Endothelial cell of umbilical vein (primary cell): ENCODE results near the gene RANBP17. TPM values are rescaled to one million over a fixed set of nuclear protein-coding genes. Genes with fewer than 3 reads are reported as not detected.

Experiments
- Bru-seq: library from RNA; stranded (reverse); fragments of 400-500 nt; gene quantifications from one replicate; lab custom pipeline; 2021; lab: Mats Ljungman, UMichigan
- BruChase-seq, 2 experiments: library from RNA; stranded (reverse); fragments of 400-500 nt; gene quantifications; one replicate each; lab custom pipeline; 2021; lab: Mats Ljungman, UMichigan
- BruUV-seq: library from RNA; stranded (reverse); fragments of 400-500 nt; replicated peaks from 2 replicates; lab custom pipeline; 2021; lab: Mats Ljungman, UMichigan
- CTCF ChIA-PET: fragments of 300-600, 350-600 bp; sonication (Branson Sonifier 250); formaldehyde crosslinking; loops from one replicate; lab custom pipeline; 2021; ENCODE audit warnings: antibody characterized with exemption, inconsistent platforms; lab: Charles Lee
- POLR2A ChIA-PET: fragments of 300-600, 350-600 bp; sonication (Branson Sonifier 250); formaldehyde crosslinking; loops from one replicate; lab custom pipeline; 2021; ENCODE audit warnings: antibody characterized with exemption, inconsistent platforms; lab: Charles Lee
- DNase-seq: peaks from one replicate; pipeline ENCODE4 v3.0.0-alpha.2; 2011; ENCODE audit warnings: low read depth, low spot score
- FAIRE-seq: peaks from 2 replicates; lab custom pipeline; 2011; peaks lifted over from hg19 to GRCh38; lab: Jason Lieb, UNC
- H2AFZ ChIP-seq: 2 replicates; pipeline ENCODE4 v1.6.0; 2012; ENCODE audit warnings: low read depth, low read length, control low read depth, inconsistent platforms
- H3K27ac ChIP-seq: 2 replicates; pipeline ENCODE4 v1.5.1; 2011; ENCODE audit warnings: low read depth, mild to moderate bottlenecking, control low read depth, low read length, moderate library complexity; ENCODE audit not compliant: insufficient read depth
- H3K27me3 ChIP-seq, 2 experiments: 2 replicates each; pipeline versions ENCODE4 v1.6.0 to v1.6.1; 2011; ENCODE audit warnings: low read length in 2 of 2, mixed read lengths in 1 of 2; ENCODE audit not compliant: control insufficient read depth in 2 of 2, insufficient read depth in 2 of 2
- H3K36me3 ChIP-seq, 2 experiments: 2 replicates in 1 of 2; 3 replicates in 1 of 2; pipeline ENCODE4 v1.5.1; 2011; ENCODE audit warnings: low read length in 2 of 2, mild to moderate bottlenecking in 1 of 2, moderate library complexity in 1 of 2; ENCODE audit not compliant: control insufficient read depth in 2 of 2, insufficient read depth in 2 of 2; ENCODE audit errors: extremely low read depth in 1 of 2
- H3K4me1 ChIP-seq: 3 replicates; pipeline ENCODE4 v1.5.1; 2011; ENCODE audit warnings: mild to moderate bottlenecking, low read length; ENCODE audit not compliant: control insufficient read depth, insufficient read depth; ENCODE audit errors: extremely low read depth
- H3K4me2 ChIP-seq: 2 replicates; pipeline ENCODE4 v1.6.1; 2011; ENCODE audit warnings: low read length, control low read depth, mixed read lengths; ENCODE audit not compliant: insufficient read depth
- H3K4me3 ChIP-seq, 3 experiments: fragments of 200-600 bp in 1 of 3; sonication (generic), shearing (Covaris generic) in 1 of 3; replicated peaks in 1 of 3; 2 replicates each; pipeline ENCODE4 v1.5.1; 2011 to 2016; ENCODE audit warnings: control low read depth in 3 of 3, low read length in 3 of 3, mild to moderate bottlenecking in 2 of 3, inconsistent platforms in 1 of 3, low read depth in 1 of 3, moderate library complexity in 1 of 3; ENCODE audit not compliant: insufficient read depth in 1 of 3
- H3K79me2 ChIP-seq: 2 replicates; pipeline ENCODE4 v1.6.0; 2012; ENCODE audit warnings: low read length, inconsistent platforms; ENCODE audit not compliant: control insufficient read depth, insufficient read depth
- H3K9ac ChIP-seq: replicated peaks from 2 replicates; pipeline ENCODE3; 2011; ENCODE audit warnings: low read length, control low read depth; ENCODE audit not compliant: insufficient read depth; ENCODE audit errors: extremely low read depth
- H3K9me1 ChIP-seq: replicated peaks from 3 replicates; pipeline ENCODE4 v1.6.0; 2011; ENCODE audit warnings: mild to moderate bottlenecking, low read length; ENCODE audit not compliant: control insufficient read depth, insufficient read depth; ENCODE audit errors: extremely low read depth
- H3K9me3 ChIP-seq: replicated peaks from 2 replicates; pipeline ENCODE4 v1.5.1; 2012; ENCODE audit warnings: low read length, inconsistent platforms; ENCODE audit not compliant: control insufficient read depth, insufficient read depth
- H4K20me1 ChIP-seq: replicated peaks from 2 replicates; pipeline ENCODE3; 2011; ENCODE audit warnings: mild to moderate bottlenecking, low read length; ENCODE audit not compliant: control insufficient read depth, insufficient read depth; ENCODE audit errors: extremely low read depth
- CTCF ChIP-seq, 2 donors: IDR thresholded peaks; 1 replicate in 1 of 2; 2 replicates in 1 of 2; pipeline ENCODE4 v1.5.1; 2011; ENCODE audit warnings: low read length in 2 of 2, mild to moderate bottlenecking in 2 of 2, moderate library complexity in 2 of 2, control low read depth in 1 of 2, inconsistent platforms in 1 of 2, low read depth in 1 of 2; ENCODE audit not compliant: insufficient read depth in 1 of 2; ENCODE audit errors: extremely low read depth in 1 of 2
- EZH2 ChIP-seq: IDR thresholded peaks from 2 replicates; pipeline ENCODE4 v1.6.1; 2012; ENCODE audit warnings: borderline replicate concordance, low read depth, mild to moderate bottlenecking, moderate library complexity, low read length, inconsistent platforms; ENCODE audit not compliant: severe bottlenecking
- FOS ChIP-seq: IDR thresholded peaks from 2 replicates; pipeline ENCODE4 v1.6.1; 2011; ENCODE audit warnings: mild to moderate bottlenecking, low read length, moderate library complexity, borderline replicate concordance; ENCODE audit not compliant: insufficient read depth
- GATA2 ChIP-seq: IDR thresholded peaks from 2 replicates; pipeline ENCODE4 v1.7.0; 2011; ENCODE audit warnings: low read depth, mild to moderate bottlenecking, moderate library complexity, mixed read lengths, low read length; ENCODE audit not compliant: insufficient read length, insufficient read depth
- JUN ChIP-seq: IDR thresholded peaks from 2 replicates; pipeline ENCODE4 v1.6.1; 2011; ENCODE audit warnings: borderline replicate concordance, low read depth; ENCODE audit not compliant: insufficient read length, insufficient read depth
- MAX ChIP-seq: IDR thresholded peaks from 2 replicates; pipeline ENCODE4 v1.6.1; 2011; ENCODE audit not compliant: insufficient read depth, insufficient read length
- MYC ChIP-seq: IDR thresholded peaks from one replicate; pipeline ENCODE4 v1.6.1; 2011; ENCODE audit warnings: mild to moderate bottlenecking, low read depth, low read length
- POLR2A ChIP-seq: IDR thresholded peaks from 2 replicates; pipeline ENCODE4 v1.6.1; 2012; ENCODE audit warnings: low read depth, mild to moderate bottlenecking, control low read depth, low read length
- POLR2AphosphoS5 ChIP-seq: IDR thresholded peaks from 2 replicates; pipeline ENCODE4 v1.6.1; 2012; ENCODE audit warnings: low read depth, mild to moderate bottlenecking, control low read depth, low read length, moderate library complexity; ENCODE audit not compliant: insufficient read depth
- dilution Hi-C: fragments of 300-500 bp; cut with MboI; formaldehyde crosslinking; loops from one replicate; pipeline ENCODE4 v1.15.0; 2019; ENCODE audit warnings: low sequenced_read_pairs; ENCODE audit not compliant: extremely low pct_ligation_motif_present
- intact Hi-C: fragments of 100-400 bp; cut with micrococcal nuclease; formaldehyde crosslinking; loops from one replicate; pipeline ENCODE4 v1.10.0; 2022
- long read RNA-seq: library from polyadenylated mRNA; stranded (forward); transcript quantifications from one replicate; pipeline ENCODE4 v2.0.0, GENCODE V29; 2021
- polyA minus RNA-seq, 3 experiments: library from RNA; depleted of rRNA, polyadenylated mRNA; stranded (reverse); fragments of >200 nt; gene quantifications; 1 replicate in 1 of 3; 2 replicates in 2 of 3; pipeline ENCODE4 v1.2.3, GENCODE V29; 2011
- polyA plus RNA-seq, 4 experiments: library from polyadenylated mRNA; depleted of rRNA in 3 of 4; stranded (reverse) in 3 of 4; unstranded in 1 of 4; fragments of >200 nt; gene quantifications; 2 replicates each; pipeline versions ENCODE4 v1.2.1 to v1.2.3, GENCODE V29; 2011 to 2012; ENCODE audit warnings: missing spikeins in 1 of 4
- total RNA-seq: library from RNA; stranded (reverse); gene quantifications from 2 replicates; pipeline ENCODE4 v1.2.3, GENCODE V29; 2021

Gene RANBP17
- 13.6 and 17.1 TPM in 2 replicates for total RNA-seq
- polyA plus RNA-seq, result 5.6 and 6.1 TPM in 2 replicates
- polyA plus RNA-seq (2011; cell fraction: cytosol; rRNA removed), result 3.4 and 3.8 TPM in 2 replicates
- polyA plus RNA-seq (2011; cell fraction: nucleus; rRNA removed), result 35.5 and 37.9 TPM in 2 replicates
- polyA plus RNA-seq (2012), result 4.7 and 6.3 TPM in 2 replicates
- 28.3 and 33.3 TPM in 2 replicates for polyA minus RNA-seq
- polyA minus RNA-seq (2011; cell fraction: cytosol; rRNA and poly(A)+ RNA removed), result 5.8 TPM
- 87.4 and 135 TPM in 2 replicates for polyA minus RNA-seq (2011; cell fraction: nucleus; rRNA and poly(A)+ RNA removed)
- Bru-seq, nascent RNA, result percentile 68 among the genes with signal in this experiment
- BruChase-seq, experiment 1, labeled RNA remaining after a 6-hour chase, result percentile 50 among the genes with signal in this experiment
- percentile 69 among the genes with signal in this experiment for BruChase-seq, experiment 2, labeled RNA remaining after a 2-hour chase
- long read RNA-seq, partial matches to known transcripts, result 0 of 5 reads
- long read RNA-seq, other reads (novel, unspliced or antisense), result 5 of 5 reads

DNA sequence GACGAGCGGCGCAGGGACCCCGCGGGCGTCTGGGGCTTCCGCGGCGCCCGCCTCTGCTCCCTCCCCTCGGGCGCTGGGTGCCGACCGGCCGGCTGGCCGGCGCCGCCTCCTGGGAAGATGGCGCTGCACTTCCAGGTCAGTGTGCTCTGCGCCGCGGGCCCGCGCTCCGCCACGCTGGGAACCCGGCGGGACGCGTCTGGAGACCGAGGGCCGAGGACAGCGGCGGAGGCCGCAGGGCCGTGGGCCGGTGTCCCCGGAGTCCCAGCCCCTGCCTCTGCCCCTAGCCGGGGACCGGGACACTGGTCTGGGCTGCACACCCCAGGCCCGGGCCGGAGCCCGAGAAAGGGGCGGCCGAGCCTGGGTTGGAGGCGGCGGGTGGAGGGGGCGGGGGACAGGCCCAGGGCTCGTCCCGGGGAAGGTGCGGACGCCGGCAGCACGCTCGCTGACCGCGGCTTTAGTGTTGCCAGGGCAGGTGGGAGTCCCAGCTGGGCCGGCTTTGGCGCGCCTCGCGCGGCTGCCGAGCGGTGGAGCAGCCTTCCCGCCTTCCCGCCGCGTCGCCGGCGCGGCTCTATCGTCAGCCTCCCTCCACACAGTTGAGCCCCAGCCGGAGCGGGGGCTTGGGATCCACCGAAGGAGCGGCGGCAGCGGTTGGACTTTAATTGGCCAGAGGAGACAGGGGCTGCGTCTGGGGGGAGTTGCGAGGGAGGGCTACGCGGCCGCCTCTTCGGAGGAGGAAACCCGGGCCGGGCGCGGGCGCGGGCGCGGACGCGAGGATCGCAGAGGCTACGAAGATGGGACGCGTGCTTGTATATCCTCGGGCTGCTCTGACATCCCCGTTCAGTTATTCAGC, at the start of gene RANBP17:
Gene RANBP17, plus strand, starts transcription at position 102 of the 850 bp plus-strand sequence.
- peak within 1 kb of the TSS; percentile 15 for H3K27ac ChIP-seq
- dilution Hi-C loops, result no loop called here

More for the DNA sequence above, at the start of gene RANBP17:
- Histone ChIP-seq H3K9me1 (no peaks in the 10 kb centered on the region), H3K4me2 (peak within 1 kb of the TSS; percentile 82), H3K4me3 (peak within 1 kb of the TSS; percentile 33 to 90 (median 60)), H3K79me2 (peaks cover 25% of the 10 kb centered on the region), H3K9ac (peak within 1 kb of the TSS; percentile 60), H3K36me3 (no peaks in the 10 kb centered on the region), H2AFZ (peak within 1 kb of the TSS; percentile 55), H3K27me3 (no peaks in the 10 kb centered on the region), H3K9me3 (peaks cover 6% of the 10 kb centered on the region), H3K4me1 (peaks cover 5% of the 10 kb centered on the region), H4K20me1 (no peaks in the 10 kb centered on the region)
- intact Hi-C loops, result loop anchor here (2.0 to 10.0 kb wide), 2 partner anchors 31 to 453 kb away; no protein-coding TSS in a partner anchor
- TF ChIP-seq MYC (no peak), FOS (no peak), MAX (no peak), CTCF (IDR thresholded peaks at IDR 0.05; ENCODE audit: extremely low read depth in 1 of 2, insufficient read depth in 1 of 2, low read depth in 1 of 2, low read length in 2 of 2) (no peak), GATA2 (no peak), POLR2AphosphoS5 (peak; percentile 61), POLR2A (peak; percentile 58), JUN (no peak), EZH2 (no peak)
- ChIA-PET POLR2A (no interaction called here), CTCF (interaction anchor here (0.6 to 1.6 kb wide), 3 partner anchors 33 to 1123 kb away, joined by 3 to 5 read pairs (median 3); no protein-coding TSS in a partner anchor)
- BruUV-seq, result no TSS peak
- DNase-seq, result peak; percentile 66
- no peak for FAIRE-seq
